OCI-M1 (cell line): ENCODE results near the gene TCF7L2.

Experiments
- DNase-seq: peaks from one replicate; lab custom pipeline; 2025; lab: John Stamatoyannopoulos, UW

The TCF7L2 gene

DNA sequence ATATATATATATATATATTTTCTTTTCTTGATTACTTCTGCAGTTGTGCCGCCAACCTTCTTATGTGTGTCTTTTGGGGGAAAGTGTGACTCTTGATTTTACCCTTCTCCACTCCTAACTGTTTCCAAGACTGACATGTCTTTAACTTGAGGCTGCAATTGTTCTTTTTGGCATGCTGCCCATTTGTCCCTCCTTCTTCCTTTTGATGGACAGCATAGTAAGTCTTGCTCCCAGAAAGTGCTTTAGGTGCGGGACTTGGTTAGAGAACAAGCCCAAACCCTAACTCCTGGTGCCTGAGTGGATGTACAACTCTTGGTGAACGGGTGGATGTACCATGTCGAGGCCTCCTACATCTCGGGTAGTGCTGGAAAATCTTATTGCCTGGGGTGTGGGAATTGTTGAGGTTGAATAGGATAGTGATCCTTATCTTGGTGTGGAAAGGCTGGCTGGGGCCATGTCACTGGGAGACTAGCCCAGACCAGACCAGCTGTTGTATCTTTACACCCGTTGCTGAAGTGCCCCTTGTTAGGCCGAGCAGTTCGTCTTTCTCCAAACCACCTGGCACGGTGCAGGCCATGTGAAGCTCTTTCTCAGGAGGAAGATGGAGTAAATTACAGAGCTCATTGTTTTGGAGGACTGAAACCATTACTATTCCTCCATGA is 16.3 kb downstream of the TCF7L2 start:
- DNase-seq = no peak

DNA sequence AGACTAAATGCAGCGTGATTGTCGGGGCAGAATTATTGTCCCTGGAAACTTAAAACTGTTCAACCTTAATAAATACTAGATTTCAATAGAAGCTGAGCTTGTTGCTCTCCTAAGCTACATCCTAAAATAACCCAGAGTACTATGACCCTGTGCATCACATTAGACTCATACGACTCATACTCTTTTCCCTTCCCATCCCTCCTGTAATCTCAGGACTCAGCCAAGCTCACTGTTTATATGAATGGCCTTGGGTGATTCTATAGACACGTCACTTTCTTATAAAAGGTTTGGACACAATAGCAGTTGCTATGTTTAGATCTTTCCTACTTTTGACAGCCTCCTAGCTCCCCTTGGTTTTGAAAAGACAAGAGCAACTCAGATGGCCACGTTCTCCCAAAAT is 17.2 kb downstream of the TCF7L2 start:
- no peak for DNase-seq

DNA sequence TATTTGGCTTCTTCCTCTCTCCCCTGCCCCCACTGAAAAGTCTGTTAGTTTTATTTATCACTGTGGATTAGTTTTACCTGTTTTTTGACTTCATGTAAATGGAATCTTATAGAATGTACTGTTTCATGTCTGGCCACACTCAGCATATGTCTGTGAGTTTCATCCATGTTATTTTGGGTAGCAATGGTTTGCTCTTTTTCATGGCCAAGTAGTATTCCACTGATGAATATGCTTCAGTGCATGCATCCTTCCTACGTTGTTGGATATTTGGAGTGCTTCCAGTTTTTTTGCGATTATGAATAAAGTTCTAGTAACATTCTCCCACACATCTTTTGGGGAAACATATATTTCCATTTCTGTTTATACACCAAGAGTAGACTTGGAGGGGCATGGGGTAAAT is 19.1 kb downstream of the TCF7L2 start:
- no peak for DNase-seq

DNA sequence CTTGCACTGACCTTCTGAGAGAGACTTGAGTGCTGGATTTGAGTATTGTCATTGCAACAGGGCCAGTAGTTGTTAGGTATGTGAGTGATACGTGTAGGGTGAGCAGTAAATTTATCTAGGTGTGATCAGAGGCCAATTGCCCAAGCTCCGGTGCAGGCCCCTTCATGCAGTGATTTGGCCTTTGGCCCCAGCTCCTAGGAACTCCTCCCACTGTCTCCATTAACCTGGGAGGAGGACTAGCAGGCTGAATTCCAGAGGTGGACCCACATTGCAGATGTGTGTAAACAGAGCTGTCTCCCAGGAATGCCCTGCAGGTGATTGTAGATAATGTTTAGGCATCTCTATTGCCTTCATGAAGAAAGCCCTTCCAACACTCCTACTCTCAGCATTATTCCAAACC is 19.5 kb downstream of the TCF7L2 start:
- DNase-seq = no peak

DNA sequence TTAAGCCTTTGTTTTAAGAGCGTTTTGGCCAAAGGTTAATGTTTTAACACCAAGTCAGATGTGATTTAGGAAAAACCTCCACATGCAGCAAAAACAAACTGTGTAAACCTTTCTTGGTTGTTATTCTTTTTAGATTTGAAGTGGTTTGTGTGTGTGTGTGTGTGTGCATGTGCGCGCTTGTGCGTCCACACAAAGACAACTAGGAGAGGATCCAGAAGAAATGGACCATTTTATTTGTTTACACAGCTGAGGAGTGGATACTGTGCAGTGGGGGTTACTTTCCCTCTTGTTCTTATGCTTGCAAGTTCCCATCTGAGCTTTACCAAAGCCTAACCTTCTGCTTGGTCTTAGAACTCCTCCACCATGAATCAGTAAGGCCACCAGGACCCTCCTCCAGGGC is 20.0 kb downstream of the TCF7L2 start:
- DNase-seq = no peak

DNA sequence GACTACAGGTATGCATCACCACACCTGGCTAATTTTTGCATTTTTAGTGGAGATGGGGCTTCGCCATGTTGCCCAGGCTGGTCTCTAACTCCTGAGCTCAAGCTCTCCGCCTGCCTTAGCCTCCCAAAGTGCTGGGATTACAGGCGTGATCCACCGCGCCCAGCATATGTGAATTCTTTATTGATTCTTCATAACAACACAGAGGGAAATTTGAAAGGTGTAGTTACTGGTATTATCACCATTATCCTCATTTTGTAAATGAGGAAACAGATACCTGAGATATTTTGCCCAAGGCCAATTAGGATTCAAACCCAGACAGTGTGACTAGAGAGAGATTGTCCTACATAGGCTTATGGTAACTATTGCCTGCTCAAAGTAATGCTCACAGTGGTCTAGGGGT is 22.6 kb downstream of the TCF7L2 start:
- DNase-seq = no peak

DNA sequence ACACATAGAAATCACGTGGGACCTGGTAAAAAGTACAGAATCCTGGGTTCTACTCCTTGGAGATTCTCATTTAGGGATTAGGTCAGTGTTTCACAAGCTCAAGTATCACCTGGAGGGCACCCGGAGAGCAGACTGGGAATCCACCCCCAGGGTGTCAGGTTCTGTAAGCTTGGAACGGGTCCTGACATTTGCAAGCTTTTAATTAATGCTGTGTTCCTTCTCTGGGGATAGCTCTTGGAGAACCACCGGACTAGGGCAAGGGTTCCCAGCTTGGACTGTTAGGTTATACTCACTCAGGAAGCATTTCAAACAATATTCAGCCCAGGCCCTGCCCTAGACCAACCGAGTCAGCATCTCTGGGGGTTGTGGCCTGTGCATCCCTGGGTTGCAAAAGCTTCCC is 23.0 kb downstream of the TCF7L2 start:
- DNase-seq = no peak

DNA sequence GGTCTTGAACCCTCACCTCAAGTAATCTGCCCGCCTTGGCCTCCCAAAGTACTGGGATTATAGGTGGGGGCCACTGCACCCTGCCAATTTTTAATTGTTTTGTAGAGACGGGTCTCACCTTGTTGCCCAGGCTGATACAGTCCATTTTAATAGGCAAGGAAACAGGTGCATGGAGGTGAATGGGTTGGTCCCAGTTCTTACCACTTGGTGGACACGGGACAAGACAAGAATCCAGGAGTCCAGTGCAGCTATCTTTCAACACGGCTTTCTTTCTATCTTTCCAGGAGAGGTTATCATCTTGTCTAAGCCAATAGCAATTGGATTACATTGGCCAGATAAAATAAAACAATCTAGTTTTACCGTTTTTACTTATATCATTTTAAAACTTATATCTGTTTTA is 23.8 kb downstream of the TCF7L2 start:
- no peak for DNase-seq

DNA sequence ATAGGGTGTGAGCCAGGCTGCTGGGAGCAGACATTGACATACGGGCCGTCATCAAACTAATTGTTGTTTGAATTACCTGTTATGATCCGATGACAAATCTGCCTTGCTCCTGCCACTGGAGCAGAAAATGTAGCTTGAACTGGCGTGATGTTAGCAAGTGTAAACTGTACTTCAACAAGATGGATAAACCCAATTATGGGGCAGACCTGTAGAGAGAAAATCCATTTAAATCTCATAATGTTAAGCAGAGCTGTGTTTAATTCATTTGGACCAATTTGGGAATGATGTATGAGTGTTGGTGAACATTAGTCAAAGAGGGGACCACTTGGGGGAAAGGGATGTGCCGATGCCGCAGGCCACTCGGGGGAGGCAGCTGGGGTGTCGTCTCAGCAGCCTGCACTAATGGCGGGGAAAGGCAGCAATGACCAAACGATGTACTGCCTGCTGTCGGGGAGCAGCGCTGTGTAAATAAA is 27.4 kb downstream of the TCF7L2 start:
- no peak for DNase-seq

DNA sequence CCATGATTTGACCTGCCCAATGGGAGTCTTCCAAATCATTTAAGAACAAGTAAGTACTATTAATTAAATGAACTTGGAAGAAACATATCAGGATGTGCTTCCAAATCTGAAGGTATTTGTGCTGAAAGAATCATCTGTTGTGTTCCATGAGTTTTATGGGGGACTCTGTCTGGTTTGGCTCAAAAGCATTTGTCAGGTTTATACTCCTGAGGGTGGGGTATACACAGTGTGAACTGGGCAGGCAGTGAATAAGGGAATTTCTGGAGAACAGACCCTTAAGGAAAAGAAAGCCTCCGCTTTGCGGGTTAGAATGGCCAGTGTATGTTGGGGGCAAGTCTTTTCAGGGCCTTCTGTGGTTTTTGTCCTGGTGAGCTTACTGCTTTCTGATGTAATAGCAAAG is 29.9 kb downstream of the TCF7L2 start:
- no peak for DNase-seq

DNA sequence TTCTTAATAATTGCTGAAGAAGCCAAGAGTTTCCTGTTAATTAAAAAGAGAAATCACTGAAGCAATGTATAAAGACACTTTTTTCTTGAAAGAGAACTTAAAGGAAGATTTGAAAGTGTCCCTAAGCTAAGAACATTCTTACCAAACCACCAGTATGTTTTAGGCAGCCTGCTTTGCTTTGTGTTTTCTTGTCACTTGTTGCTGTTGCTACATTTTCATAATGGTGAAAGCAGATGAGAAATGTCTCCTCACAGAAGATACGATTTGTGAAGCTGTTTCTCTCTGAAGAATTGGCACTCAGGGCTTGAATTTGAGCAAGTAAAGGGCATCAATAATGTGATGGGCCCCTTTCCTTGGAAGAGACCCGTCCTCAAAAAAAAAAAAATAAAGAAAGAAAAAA is 30.9 kb downstream of the TCF7L2 start:
- DNase-seq = no peak

DNA sequence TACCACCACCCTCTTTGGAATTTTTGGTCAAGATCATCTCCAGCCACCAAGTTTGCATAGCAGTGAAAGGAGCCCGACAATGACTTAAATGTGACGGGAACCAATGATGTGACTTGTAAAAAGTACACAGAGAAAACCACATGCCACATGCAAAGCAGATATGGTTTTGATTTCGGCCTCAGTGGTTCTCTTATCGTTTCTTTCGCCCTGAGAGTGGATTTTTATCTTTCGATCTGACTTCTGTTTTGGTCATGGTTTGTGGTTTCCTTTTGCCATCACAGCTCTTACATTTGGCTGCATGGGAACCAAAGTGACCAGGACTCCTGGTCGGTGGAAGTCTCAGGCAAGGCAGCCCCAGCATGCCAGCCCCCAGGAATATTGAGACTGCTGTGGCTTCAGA is 31.5 kb downstream of the TCF7L2 start:
- peak; percentile 92 for DNase-seq

DNA sequence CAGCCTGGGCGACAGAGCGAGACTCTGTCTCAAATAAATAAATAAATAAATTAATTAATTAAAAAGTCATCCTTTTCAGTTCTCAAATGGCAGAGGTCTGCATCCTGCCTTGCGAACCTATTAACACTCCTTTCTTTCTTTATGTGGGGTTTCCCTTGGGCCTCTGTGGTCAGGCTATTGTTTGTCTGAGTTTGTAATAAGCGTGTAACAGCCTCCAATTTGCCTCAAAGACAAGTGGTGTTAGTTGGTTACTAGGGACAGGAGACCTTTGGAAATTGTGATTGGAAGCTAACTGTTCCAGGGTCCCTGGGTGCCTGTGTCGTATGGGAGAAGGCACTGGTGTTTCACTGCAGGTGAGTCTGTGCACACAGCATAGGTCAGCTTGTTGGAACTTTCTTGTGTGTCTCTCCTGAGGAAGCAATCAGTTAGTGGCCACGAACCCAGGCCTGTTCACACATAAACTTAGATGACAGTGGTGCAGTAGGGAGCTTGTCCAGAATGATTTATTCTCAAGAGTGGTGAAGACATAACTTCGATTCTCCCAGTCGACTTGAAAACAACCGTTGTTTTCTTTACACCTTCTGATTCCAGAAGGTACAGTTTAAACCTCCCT is 33.5 kb downstream of the TCF7L2 start:
- DNase-seq = no peak

DNA sequence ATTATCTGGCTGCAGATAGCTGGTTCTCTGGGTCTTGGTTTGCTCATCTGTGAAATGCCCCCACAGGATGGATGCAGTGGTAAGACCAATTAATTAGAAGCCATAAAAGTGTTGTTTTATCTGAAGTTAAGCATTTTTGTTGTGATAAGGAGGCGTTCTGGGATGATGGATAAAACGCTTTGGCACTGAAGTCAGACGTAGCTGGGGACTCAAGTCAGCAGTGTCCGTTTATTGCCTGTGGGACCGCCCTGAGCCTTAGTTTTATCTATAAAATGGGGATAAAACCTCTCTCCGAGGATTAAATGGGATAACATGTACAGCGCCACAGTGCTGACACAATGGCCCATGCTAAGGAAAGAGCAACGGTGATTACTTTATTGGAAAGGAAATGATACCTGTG is 34.7 kb downstream of the TCF7L2 start:
- no peak for DNase-seq

DNA sequence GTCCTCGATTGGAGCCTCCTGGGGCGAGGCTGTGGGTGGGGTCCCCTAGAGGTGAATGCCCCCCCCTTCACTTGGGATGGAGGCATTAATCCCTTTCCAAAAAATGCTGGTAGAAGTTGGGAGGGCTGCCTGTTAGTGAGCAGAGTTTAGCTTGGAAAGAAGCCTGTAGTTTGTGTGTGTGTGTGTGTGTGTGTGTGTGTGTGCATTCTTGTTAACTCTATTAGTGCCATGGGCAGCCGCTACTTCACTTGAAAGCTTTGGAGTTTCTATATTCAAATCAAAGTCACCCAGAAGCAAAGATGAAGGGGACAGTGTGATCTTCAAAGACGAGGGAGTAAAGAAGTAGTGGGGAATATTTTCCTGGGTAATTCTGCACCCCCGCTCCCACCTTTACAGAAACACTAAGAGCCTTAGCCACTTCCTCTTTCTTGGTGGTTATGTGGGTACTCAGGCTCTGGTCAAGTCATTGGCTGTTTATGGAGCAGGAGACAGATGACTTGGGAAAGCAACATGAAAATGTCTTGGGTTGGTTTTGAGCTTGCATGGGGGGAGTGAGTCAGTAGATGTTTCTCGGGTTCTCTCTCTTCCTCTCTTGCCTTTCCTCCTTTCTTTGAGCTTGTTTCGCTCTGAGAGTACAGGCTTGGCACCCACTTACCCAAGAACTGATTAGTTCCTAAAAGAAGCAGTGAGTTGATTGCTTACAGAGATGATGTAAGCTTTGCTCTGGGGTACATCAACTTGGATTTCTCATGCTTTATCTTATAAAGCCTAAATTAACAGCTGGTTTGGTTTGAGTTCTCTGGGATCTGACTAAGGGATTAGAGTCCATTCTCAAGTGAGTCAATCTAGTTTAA is 35.9 kb downstream of the TCF7L2 start:
- DNase-seq = peak; percentile 53

DNA sequence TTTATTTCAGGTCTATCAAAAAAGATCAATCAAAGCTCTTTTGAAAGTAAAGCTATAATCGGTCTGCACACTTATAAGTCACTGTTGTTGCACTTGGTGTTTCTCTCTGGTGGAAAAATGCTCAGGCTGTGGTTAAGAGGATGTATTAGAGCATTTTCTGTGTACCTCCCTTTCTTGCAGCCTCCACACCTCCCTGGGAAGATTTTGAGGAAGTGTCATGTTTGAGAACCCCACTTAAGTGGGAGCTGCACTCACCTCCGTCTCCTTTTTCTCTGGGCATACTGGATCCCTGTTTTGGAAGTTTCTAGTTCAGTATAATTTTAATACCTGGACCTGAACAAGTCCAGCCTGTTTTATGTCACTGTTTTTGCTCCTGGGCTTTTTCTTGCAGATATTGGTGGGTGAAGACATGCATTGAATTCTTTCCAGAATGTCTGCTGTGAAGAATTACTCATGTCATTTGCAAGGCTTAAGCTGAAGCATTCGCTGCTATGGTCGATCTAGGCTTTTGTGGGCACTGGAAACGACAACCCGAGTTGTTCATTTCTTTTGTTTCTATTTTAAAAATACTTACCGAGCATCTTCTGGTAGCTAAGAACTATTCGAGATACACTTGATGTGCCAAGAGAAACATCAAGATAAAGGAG is 36.6 kb downstream of the TCF7L2 start:
- no peak for DNase-seq

DNA sequence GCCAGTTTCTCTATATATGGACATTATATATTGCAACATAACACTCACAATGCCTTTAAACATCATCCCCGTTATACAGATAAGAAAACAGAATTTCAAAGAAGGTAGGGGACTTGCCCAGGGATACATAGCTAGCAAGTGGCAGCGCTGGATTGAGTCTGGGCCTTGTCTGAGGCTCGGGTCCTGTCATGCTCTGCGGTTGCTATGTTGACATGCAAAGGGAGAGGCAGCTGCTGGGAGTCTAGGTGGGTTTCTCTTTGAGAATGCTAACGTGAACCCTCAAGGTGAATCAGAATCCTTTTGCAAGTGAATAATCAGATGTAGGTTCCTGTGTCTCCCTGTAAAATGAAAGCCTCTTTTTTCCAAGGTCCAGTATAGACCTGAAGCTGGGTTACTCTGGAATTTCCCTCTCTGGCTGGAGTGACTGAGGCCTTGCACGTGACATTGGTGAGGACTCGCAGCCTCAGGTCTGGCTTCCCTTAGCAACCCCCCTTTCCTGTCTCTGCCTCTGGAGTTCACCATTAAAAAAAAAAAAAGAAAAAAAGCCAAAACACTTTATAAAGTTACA is 38.9 kb downstream of the TCF7L2 start:
- DNase-seq = no peak

DNA sequence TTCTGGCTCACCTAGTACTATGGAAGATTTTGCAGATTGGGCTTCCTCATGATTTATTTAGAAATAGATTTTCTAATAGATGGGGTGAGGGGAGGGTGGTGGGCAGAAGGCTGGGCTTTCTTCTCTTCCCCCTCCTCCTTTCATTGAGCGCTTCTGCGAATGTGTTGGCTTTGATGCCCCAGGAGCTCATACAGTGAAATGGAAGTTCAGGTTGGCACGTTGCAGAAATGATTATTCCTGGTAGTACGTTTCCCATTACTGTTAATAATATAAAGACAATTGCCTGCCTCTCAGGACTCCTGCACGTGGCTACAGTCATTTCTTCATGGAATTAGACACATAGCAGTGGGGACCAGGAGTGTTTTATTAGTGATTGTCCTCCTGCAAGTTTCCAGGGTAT is 39.8 kb downstream of the TCF7L2 start:
- no peak for DNase-seq

DNA sequence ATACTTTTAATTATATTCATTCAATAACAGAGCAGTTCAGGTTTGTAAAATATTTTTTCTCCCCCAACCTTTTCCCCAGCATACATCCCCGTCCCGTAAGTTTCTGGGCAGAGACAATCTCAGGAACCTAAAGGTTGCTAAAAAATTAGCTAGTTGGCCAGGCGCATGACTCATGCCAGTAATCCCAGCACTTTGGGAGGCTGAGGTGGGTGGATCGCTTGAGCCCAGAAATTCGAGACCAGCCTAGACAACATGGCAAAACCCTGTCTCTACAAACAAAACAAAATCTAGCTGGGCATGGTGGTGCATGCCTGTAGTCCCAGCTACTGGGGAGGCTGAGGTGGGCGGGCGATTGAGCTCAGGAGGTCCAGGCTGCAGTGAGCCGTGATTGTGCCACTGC is 40.2 kb downstream of the TCF7L2 start:
- no peak for DNase-seq

DNA sequence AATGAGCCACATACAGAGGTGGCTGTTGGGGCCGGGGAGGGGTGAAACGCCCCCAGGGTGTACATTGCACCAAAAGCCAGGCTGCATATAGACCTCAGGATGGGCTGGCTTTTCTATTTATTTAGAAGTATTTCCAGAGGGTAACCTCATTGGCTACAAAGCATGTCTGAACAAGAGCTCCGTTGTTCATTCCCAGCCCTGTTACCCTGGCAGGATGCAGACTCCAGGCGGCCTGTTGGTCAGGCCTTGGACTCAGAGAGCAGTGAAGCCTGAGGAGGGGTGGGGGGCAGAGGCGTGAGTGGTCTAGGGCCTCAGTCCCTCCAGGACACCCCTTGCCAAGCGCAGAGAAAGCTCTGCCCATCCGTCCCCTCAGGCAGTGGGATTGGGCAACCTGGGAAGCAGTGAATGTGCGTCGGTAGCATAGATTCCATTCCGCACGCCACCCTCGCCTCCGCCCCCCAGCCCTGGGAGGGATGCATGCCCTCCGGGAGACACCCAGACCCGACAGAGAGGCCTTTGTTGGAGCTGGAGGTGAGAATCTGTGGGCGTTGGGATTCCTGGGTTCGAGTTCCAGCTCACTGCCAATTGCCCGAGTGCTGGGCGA is 41.9 kb downstream of the TCF7L2 start:
- DNase-seq = no peak

DNA sequence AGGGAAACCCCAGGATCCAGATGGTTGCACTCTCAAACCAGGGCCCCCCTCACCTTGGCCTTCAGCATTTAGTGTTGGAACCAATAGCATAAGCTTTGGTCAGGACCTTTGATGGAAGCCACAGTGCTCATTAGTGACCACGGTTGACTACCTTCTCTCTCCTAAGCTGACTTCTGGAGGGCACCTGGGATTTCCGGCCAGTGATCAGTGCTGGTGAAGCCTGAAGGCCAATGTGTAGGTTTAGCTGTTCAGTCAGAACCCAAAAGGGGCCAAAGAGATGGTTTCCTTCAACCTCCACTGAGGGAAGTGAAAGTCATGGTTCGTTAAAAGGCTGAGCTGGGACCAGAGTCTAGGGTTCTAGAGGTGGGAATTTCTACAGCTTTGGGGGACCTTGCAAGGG is 46.4 kb downstream of the TCF7L2 start:
- DNase-seq = no peak

DNA sequence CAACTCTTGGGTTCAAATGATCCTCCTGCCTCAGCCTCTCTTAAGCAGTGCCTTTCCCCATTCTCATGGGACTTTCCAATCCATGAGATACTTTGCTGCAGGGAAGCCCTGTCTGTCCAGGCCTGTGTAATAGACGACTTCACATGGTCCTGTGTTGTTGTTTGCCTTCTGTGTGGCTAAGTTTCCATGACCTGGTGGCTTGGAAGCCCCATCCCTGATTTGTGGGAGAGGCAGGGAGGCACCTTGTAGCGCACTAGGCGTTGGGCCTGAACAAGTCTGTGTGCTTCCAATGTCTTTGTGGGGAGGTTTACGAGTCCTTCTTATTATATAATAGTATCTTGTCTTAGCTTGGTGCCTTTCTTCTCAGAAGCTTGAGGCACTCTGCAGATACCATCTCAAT is 49.1 kb downstream of the TCF7L2 start:
- no peak for DNase-seq
